ENCODE measurements around the gene ROR1.

The ROR1 gene

GRCh38 chr1:63887809-63888208, 114.0 kb downstream of the ROR1 start:
- TF ChIP-seq, protein P1, sequence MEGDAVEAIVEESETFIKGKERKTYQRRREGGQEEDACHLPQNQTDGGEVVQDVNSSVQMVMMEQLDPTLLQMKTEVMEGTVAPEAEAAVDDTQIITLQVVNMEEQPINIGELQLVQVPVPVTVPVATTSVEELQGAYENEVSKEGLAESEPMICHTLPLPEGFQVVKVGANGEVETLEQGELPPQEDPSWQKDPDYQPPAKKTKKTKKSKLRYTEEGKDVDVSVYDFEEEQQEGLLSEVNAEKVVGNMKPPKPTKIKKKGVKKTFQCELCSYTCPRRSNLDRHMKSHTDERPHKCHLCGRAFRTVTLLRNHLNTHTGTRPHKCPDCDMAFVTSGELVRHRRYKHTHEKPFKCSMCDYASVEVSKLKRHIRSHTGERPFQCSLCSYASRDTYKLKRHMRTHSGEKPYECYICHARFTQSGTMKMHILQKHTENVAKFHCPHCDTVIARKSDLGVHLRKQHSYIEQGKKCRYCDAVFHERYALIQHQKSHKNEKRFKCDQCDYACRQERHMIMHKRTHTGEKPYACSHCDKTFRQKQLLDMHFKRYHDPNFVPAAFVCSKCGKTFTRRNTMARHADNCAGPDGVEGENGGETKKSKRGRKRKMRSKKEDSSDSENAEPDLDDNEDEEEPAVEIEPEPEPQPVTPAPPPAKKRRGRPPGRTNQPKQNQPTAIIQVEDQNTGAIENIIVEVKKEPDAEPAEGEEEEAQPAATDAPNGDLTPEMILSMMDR (IDR thresholded peaks at IDR 0.05; ENCODE audit: control extremely low read depth, extremely low read depth, low read depth, missing control alignments) = no peak
- ChIA-PET POLR2A (no interaction called here), CTCF (interaction anchor here (0.8 to 1.9 kb wide), 6 partner anchors 8 to 35 kb away, joined by 3 to 6 read pairs (median 4); no protein-coding TSS in a partner anchor)
- DNase-seq (ENCODE audit: extremely low spot score) = no peak

DNA sequence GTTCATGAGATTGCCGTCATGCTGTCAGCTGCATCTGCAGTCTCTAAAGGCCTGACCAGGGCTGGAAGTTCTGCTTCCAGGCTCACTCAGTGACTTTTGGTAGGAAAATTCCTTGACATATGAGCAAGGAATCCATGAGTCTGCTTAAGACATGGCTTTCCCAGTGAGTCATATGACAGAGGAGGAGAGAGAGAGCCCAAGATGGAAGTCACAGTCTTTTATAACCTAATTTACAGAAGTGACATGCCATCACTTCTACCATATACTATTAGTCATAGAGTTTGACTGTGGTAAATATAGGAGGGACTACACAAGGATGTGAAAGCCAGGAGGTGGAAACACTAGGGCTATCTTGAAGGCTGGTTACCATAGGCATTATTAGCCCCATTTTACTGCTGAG, 115.2 kb downstream of the ROR1 start:
- CTCF ChIA-PET = interaction anchor here (0.9 to 1.9 kb wide), 3 partner anchors 9 to 36 kb away, joined by 3 to 5 read pairs (median 3); no protein-coding TSS in a partner anchor
- TF ChIP-seq, protein P1 (IDR thresholded peaks at IDR 0.05; ENCODE audit: control extremely low read depth, extremely low read depth, low read depth, missing control alignments) = no peak
- POLR2A ChIA-PET = no interaction called here
- DNase-seq (ENCODE audit: extremely low spot score) = no peak

DNA sequence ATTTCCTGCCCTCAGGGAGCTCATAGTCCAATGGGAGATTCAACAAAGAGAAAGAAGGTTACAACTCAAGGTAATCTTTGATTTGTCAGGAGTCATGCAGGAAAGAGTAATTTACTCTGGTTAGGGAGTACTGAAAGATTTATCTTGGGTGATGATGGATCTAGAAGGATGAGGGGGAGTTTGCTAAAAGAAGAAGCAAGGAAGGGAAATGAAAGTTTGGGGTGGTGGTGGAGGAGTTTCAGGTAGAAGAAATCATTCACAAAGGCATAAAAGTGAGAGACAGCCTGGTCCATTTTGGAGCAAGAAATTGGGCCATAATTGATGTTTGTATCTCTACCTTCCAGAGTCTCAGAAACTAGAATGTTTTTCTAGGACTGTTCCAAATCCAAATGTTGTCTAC, 116.7 kb downstream of the ROR1 start:
- no peak for DNase-seq (ENCODE audit: extremely low spot score)
- CTCF ChIA-PET = no interaction called here
- POLR2A ChIA-PET = no interaction called here
- TF ChIP-seq, protein P1 (IDR thresholded peaks at IDR 0.05; ENCODE audit: control extremely low read depth, extremely low read depth, low read depth, missing control alignments) = no peak

- no peak for DNase-seq (ENCODE audit: extremely low spot score)
- POLR2A ChIA-PET = no interaction called here
- CTCF ChIA-PET = no interaction called here
- TF ChIP-seq, protein P1 (IDR thresholded peaks at IDR 0.05; ENCODE audit: control extremely low read depth, extremely low read depth, low read depth, missing control alignments) = no peak
These were observed 117.4 kb downstream of the ROR1 start for GRCh38 chr1:63891060-63891690.

DNA sequence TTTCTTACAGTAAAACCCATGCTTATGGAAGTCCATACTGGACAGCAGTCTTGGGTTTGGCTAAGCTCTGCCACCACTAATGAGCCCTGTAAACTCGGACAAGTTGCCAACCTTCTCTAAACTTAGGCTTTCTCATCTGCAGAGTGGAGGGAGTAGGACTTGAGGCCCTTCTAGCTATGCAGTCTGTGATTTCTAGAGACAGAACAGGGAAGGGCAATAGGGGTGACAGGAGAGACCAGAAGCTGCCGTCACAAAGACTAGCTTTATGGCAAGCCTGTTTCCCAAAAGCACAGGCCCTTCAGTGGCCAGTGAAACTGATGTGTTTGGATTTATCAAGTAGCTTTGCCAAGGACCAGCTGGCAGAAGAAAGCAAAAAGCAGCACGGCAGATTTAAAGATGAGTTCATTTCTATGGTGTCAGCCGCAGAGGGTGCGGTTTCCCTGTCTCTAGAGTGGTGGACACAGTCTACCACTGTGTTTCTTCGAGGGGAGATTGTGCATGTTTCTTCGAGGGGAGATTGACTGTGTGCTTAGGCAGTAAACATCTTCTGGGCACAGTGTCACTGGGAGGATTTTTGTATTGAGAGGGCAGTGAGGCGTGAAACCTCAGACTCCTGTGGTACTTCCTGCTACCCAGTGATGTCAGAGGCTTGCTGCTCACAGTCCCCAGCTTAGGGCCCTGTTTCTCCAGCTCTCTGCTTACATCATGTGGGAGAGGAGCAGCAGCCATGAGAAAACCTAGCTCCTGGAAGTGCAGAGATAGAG, 119.0 kb downstream of the ROR1 start:
- CTCF ChIA-PET = interaction anchor here (0.9 to 2.3 kb wide), 4 partner anchors 21 to 201 kb away, joined by 3 to 5 read pairs (median 4); no protein-coding TSS in a partner anchor
- DNase-seq (ENCODE audit: extremely low spot score) = peak; percentile 37
- TF ChIP-seq, protein P1 (IDR thresholded peaks at IDR 0.05; ENCODE audit: control extremely low read depth, extremely low read depth, low read depth, missing control alignments) = no peak
- POLR2A ChIA-PET = interaction anchor here (0.6 kb wide), 1 partner anchor 79 kb away, joined by 3 read pairs; no protein-coding TSS in a partner anchor

DNA sequence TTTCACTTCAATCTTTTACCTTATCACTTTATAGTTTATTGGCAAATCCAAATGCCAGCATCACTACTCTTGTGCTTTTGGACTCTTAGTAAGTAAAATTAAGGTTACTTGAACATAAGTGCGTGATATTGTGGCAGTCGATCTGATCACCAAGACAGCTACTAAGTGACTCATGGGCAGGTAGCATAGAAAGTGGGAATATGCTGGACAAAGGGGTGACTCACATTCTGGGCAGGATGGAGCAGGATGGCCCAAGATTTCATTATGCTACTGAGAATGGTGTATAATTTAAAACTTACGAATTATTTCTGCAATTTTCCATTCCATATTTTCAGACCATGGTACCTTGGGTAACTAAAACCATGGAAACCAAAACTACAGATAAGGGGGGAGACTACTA, 120.2 kb downstream of the ROR1 start:
- DNase-seq (ENCODE audit: extremely low spot score) = no peak
- CTCF ChIA-PET = interaction anchor here (2.3 kb wide), 1 partner anchor 28 kb away, joined by 5 read pairs; no protein-coding TSS in a partner anchor

More for the DNA sequence above, 120.2 kb downstream of the ROR1 start:
- POLR2A ChIA-PET = no interaction called here
- TF ChIP-seq, protein P1 (IDR thresholded peaks at IDR 0.05; ENCODE audit: control extremely low read depth, extremely low read depth, low read depth, missing control alignments) = no peak

All from GM10248 (cell line).